Large intestine (tissue), 3 donors: ENCODE results near the gene CFAP74. TPM values are rescaled to one million over a fixed set of nuclear protein-coding genes. Genes with fewer than 3 reads are reported as not detected.
A peak's percentile ranks its signal among the peaks of the same experiment; 100 is the strongest.

ENCODE experiments used
- DNase-seq, 2 donors: peaks; one replicate each; pipeline versions ENCODE4 v3.0.0 to v3.0.0-alpha.2; 2013
- H3K27ac ChIP-seq: one replicate; pipeline ENCODE4 v1.5.1; 2013; ENCODE audit warnings: low read length
- H3K27me3 ChIP-seq: 2 replicates; pipeline ENCODE4 v1.6.1; 2013; ENCODE audit warnings: low read length; ENCODE audit not compliant: control insufficient read depth, insufficient read depth
- H3K36me3 ChIP-seq: 2 replicates; pipeline ENCODE4 v1.6.1; 2013; ENCODE audit warnings: low read length; ENCODE audit not compliant: control insufficient read depth, insufficient read depth
- H3K4me1 ChIP-seq: one replicate; pipeline ENCODE4 v1.6.1; 2013; ENCODE audit warnings: low read length; ENCODE audit not compliant: control insufficient read depth, insufficient read depth
- H3K4me3 ChIP-seq: one replicate; pipeline ENCODE4 v1.5.1; 2013; ENCODE audit warnings: low read length
- H3K9me3 ChIP-seq: one replicate; pipeline ENCODE4 v1.6.1; 2013; ENCODE audit warnings: mild to moderate bottlenecking, low read depth, low read length, moderate library complexity; ENCODE audit not compliant: control insufficient read depth
- WGBS: methylation state at CpG from one replicate; pipeline ENCODE4 v1.1.5; 2013; ENCODE audit warnings: low lambda C conversion rate; ENCODE audit not compliant: insufficient coverage; 5-methylcytosine and 5-hydroxymethylcytosine counted together
- polyA plus RNA-seq: library from polyadenylated mRNA; unstranded; fragments of 120-200 nt; gene quantifications from one replicate; pipeline ENCODE4 v1.2.1, GENCODE V29; 2013

The CFAP74 gene
- polyA plus RNA-seq, 1 donor = 1.4 TPM

DNA sequence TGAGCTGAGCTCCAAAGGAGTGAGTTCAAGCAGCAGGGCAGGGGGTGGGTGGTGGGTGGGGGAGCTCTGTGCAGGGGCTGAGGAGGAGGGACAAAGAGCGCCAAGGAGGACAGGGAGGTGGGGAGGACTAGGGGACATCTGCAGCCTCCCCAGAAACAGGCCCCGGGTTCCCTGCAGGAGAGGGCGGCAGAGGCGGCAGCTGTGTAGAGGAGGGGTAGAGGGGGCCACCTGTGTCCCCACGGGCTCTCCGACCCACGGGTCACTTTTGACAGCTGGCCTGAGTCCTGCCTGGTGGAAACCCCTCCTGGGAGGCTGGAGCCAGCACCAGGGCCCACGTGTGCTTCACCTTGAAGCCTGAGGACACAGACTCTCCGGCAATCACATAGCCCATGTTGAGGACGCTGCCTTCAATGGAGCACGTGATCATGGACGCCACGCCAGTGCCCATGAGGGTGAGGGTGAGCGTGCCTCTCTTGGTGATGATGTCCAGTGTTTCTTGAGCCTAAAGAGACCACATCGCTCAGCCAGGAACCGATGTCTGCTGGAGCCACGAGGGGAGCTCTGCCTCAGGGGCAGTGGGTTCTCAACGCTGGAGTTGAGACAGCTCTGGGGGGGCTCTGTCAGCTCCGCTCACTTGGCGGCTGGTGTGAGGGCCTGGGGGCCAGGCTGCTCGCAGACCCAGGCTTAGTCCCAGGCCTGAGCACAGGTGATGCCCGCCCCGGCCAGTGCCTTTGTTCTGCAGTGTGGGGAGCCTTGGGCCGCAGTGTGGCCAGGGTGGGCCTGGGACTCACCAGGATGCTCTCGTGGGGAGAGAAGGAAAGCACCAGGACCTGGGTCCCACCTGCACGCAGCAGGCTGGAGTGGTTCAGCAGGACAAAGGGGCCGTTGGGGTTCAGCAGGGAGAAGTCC lies 77.9 kb downstream of the CFAP74 start:
- WGBS = no CpG with 5 or more reads among the region's 27 CpGs
- DNase-seq = no peak
- Histone ChIP-seq H3K4me3 (no peak overlapping the region), H3K4me1 (peaks cover 31% of the 10 kb centered on the region), H3K27me3 (no peaks in the 10 kb centered on the region), H3K36me3 (no peaks in the 10 kb centered on the region), H3K27ac (no peak overlapping the region), H3K9me3 (peaks cover 11% of the 10 kb centered on the region)

DNA sequence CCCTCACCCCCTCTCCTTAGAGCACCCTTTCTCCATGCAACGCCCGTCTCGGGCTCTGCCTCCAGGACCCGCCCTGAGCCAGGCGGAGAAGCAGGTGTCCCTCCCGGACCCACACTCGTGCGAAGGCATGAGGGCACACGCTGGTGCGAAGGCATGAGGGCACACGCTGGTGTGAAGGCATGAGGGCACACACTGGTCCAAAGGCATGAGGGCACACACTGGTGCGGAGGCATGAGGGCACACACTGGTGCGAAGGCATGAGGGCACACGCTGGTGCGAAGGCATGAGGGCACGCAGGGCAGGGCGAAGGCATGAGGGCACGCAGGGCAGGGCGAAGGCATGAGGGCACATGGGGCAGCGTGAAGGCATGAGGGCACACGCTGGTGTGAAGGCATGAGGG lies 78.7 kb downstream of the CFAP74 start:
- Histone ChIP-seq H3K4me1 (peaks cover 40% of the 10 kb centered on the region), H3K4me3 (no peak overlapping the region), H3K36me3 (no peaks in the 10 kb centered on the region), H3K9me3 (peaks cover 11% of the 10 kb centered on the region), H3K27me3 (no peaks in the 10 kb centered on the region), H3K27ac (no peak overlapping the region)
- no CpG with 5 or more reads among the region's 21 CpGs for WGBS
- DNase-seq = no peak

DNA sequence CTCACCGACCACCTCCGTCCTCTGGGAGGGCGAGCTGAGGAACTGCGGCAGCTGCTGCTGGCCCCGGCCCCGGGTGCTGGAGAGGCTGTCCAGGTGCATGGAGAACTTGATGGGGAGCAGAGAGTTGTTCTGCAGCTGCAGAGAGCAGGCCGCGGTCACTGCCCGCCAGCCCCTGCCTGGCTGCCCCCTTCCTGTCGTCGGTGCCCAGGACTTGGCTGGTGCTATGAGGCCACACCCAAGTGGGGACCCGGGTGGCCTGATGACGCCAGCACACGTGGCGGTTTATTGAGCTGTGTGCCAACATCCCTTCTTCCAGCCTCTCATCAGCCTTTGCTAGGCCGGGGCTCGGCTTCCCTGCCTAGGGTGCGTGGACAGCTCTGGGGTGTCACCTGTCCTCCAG lies 79.2 kb downstream of the CFAP74 start:
- no peaks in the 10 kb centered on the region for H3K36me3 ChIP-seq
- H3K4me3 ChIP-seq = no peak overlapping the region
- no peak overlapping the region for H3K27ac ChIP-seq
- no CpG with 5 or more reads among the region's 18 CpGs for WGBS
- H3K27me3 ChIP-seq = no peaks in the 10 kb centered on the region
- DNase-seq = no peak
- H3K4me1 ChIP-seq = peaks cover 43% of the 10 kb centered on the region
- peaks cover 13% of the 10 kb centered on the region for H3K9me3 ChIP-seq

- peaks cover 16% of the 10 kb centered on the region for H3K9me3 ChIP-seq
- H3K27ac ChIP-seq = peak overlapping the region; percentile 94
- peak; percentile 88 to 93 for DNase-seq
- H3K27me3 ChIP-seq = no peaks in the 10 kb centered on the region
- H3K4me1 ChIP-seq = peaks cover 47% of the 10 kb centered on the region
- no CpG with 5 or more reads among the region's 29 CpGs for WGBS
- no peaks in the 10 kb centered on the region for H3K36me3 ChIP-seq
- H3K4me3 ChIP-seq = peak overlapping the region; percentile 8
These were observed 80.4 kb downstream of the CFAP74 start for GRCh38 chr1:1922956-1923833.

DNA sequence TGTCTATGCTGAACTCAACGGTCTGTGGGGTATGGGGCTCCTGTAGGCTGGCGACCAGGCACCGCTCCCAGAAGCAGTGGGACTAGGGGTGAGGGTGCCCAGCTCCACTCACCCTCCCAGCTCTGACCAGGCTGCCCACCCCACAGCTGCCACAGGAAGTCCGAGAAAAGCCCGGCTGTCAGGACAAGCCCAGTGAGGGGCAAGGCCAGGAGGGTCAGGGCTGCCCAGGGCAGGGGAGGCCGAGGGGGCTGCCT lies 81.0 kb downstream of the CFAP74 start:
- Histone ChIP-seq H3K27me3 (no peaks in the 10 kb centered on the region), H3K4me1 (peaks cover 50% of the 10 kb centered on the region), H3K27ac (peak overlapping the region; percentile 94), H3K36me3 (no peaks in the 10 kb centered on the region), H3K9me3 (peaks cover 13% of the 10 kb centered on the region), H3K4me3 (no peak overlapping the region)
- no CpG with 5 or more reads among the region's 6 CpGs for WGBS
- DNase-seq = no peak

- no peak for DNase-seq
- Histone ChIP-seq H3K27me3 (no peaks in the 10 kb centered on the region), H3K36me3 (no peaks in the 10 kb centered on the region), H3K9me3 (peaks cover 11% of the 10 kb centered on the region), H3K4me3 (no peak overlapping the region), H3K27ac (peak overlapping the region; percentile 94), H3K4me1 (peaks cover 50% of the 10 kb centered on the region)
- no CpG with 5 or more reads among the region's 16 CpGs for WGBS
These were observed 81.5 kb downstream of the CFAP74 start for GRCh38 chr1:1921901-1922701.

- Histone ChIP-seq H3K4me1 (peaks cover 50% of the 10 kb centered on the region), H3K36me3 (no peaks in the 10 kb centered on the region), H3K27ac (no peak overlapping the region), H3K4me3 (no peak overlapping the region), H3K27me3 (no peaks in the 10 kb centered on the region), H3K9me3 (peaks cover 5% of the 10 kb centered on the region)
- no CpG with 5 or more reads among the region's 6 CpGs for WGBS
- DNase-seq = no peak
These were observed 82.1 kb downstream of the CFAP74 start for GRCh38 chr1:1921459-1921862.

DNA sequence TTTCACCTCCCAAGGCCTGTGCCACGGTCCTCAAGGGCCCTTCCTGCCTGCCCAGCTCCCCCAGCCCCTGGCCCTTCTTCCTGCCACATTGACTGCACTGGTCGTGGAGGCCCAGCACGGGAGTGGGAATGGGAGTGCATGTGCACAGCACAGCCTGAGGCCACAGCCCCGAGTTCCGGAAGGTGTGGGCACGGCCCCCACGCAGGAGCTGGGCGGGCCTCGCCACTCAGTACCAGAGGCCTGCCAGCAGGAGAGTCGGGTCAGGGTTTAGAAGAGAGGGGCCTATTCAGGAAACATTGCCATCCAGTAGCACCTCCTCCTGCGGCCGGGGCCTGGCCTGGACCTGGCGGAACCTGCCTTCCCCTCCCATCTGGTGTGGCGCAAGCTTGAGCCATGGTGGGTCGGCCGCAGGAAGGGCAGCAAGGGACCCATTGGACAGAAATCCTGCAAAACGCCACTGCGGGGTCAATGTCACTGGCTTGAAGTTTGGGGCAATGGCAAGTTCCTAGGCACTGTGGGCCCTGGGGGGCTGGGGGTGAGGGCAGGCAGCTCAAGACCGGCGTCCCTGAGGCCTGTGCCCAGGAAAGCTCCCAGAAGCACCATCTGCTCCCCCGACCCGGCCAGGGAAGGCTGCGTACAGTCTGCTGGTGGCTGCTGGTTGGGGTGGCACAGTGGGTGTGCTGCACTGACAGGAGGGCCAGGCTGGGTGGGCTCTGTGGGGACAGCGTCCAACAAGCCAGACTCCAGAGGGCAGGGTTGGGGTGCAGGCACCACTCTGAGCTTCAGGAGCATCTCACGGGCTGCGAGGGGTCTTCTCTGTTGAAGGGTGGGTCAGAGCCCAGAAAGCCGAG lies 82.8 kb downstream of the CFAP74 start:
- Histone ChIP-seq H3K36me3 (no peaks in the 10 kb centered on the region), H3K9me3 (peaks cover 5% of the 10 kb centered on the region), H3K27ac (no peak overlapping the region), H3K4me1 (peaks cover 50% of the 10 kb centered on the region), H3K4me3 (no peak overlapping the region), H3K27me3 (no peaks in the 10 kb centered on the region)
- WGBS = no CpG with 5 or more reads among the region's 27 CpGs
- DNase-seq = no peak

DNA sequence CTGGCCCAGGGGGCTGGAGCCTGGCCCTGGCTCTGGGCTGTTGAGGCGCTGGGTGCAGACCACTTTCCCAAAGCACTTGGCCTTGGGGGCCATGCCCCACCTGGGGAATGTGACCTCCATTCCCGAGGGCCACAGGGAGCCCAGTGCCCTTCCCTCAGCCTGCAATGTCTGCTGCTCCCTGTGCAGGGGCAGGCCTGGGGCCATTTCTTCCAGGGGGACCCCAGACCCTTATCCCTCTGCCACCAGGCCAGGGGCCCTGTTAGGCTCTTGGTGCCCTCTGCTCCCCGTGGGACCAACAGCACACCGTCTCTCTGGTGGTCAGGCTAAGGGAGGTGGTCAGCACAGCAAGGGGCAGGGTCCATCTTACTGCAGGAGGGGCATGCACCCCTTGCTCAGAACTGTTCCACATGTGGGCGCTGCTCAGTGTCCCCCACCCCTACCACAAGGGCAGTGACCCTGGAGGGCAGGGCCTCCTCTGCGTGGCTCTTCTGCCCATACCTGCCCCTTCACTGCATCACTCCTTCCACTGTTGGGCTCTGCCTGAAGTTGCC lies 83.5 kb downstream of the CFAP74 start:
- Histone ChIP-seq H3K4me1 (peaks cover 50% of the 10 kb centered on the region), H3K27me3 (no peaks in the 10 kb centered on the region), H3K36me3 (no peaks in the 10 kb centered on the region), H3K27ac (peak overlapping the region; percentile 59), H3K9me3 (peaks cover 5% of the 10 kb centered on the region), H3K4me3 (peak overlapping the region; percentile 19)
- no CpG with 5 or more reads among the region's 6 CpGs for WGBS
- DNase-seq = no peak
